HG03066 (cell line): ENCODE measurements around the gene CAD.
"Not testable (repeated sequence)": the region's sequence is repeated elsewhere in the genome, so short reads cannot be mapped to it uniquely, and the experiment has no call there.

ENCODE experiments used
- ATAC-seq: cut with Tn5 transposase; IDR thresholded peaks from one replicate; pipeline ENCODE4 v1.9.1; 2021; ENCODE audit warnings: low read depth; ENCODE audit not compliant: unreplicated experiment

Gene CAD

DNA sequence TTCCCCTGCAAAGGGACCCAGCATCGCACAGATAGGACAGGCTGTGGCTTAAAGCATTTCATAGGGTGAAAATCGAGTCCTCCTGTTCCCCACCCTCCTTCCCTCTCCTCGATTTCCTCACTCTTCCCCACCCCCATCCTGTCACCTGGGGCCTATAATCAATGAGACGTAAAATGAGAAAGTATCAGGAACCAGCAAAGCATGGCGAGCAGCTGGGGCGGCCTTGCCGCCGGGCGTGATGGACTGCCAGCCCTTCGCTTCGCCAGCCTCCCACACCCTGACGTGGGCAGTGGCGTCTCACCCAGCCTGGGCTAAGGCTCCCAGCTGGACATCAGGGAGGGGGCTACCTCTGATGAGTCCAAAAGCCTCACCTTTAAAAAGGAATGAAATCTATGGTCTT is 34.6 kb downstream of the CAD start:
- ATAC-seq: no peak

DNA sequence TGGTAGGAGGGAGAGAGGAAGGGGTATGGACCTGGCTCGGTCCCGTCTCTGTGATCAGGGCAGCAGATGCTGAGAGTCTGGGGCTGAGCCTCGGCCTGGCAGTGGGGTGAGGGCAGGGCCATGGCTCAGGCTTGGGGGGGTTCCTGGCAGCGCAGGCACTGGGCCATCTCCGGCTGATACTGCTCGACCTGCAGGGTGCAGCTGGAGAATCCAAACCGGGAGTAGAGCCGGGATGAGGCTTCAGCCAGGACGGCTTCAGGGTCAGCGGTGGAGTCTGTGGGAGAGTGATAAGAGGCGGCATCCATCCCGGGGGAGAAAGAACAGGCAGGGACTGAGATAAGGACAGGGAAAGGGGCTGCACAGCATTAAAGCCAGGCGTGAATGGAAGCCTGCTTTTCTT is 38.0 kb downstream of the CAD start:
- no peak for ATAC-seq

- ATAC-seq: no peak
Observed at GRCh38 chr2:27255660-27256059, 38.5 kb downstream of the CAD start.

DNA sequence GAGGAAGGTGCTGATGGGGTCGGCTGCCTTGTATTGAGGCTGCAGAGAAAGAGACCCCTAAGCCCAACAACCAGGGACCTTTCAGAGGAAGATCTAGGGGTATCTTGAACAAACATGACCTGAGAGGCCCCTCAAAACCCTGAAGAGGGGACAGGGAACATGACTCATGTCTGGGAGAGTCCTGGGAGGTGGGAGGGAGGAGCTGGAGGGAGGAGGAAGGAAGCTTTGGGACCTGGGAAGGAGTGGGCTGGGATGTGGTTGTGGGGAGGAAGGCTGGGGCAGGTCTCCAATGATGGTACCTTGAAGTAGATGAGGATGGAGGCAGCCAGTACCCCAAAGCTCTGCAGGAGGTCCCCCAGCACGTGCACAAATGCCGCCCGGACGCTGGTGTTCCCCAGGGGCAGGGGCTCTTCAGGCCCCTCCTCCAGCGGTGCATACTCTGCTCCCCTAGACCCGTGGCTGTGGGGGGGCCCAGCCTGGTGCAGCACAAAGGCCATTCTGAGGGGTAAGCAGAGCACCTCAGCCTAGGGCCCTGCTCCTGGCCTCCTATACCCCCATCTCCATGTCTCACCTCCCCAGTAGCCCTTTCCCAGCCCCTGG is 39.8 kb downstream of the CAD start:
- no peak for ATAC-seq

GRCh38 chr2:27258051-27258450 is 40.9 kb downstream of the CAD start:
- ATAC-seq: no peak

GRCh38 chr2:27261241-27261925 is 44.2 kb downstream of the CAD start:
- no peak for ATAC-seq

DNA sequence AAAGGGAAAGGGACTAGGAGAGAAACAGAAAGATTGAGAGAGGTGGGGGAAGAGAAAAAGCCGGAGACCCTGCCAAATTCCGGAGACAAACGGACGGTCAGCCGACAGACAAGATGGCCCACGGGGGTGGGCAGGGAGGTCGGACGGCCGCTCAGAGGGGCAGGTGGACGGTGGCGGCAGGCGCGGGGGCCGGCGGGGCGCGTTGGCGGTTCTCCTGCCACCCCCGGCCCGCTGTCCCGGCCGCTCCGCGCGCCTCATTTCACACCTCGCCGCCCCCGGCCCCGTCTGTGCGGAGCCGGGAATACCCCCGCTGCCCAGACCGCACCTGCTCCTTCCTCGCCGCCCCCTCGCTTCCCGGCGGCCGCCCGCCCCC is 44.7 kb downstream of the CAD start:
- no peak for ATAC-seq

DNA sequence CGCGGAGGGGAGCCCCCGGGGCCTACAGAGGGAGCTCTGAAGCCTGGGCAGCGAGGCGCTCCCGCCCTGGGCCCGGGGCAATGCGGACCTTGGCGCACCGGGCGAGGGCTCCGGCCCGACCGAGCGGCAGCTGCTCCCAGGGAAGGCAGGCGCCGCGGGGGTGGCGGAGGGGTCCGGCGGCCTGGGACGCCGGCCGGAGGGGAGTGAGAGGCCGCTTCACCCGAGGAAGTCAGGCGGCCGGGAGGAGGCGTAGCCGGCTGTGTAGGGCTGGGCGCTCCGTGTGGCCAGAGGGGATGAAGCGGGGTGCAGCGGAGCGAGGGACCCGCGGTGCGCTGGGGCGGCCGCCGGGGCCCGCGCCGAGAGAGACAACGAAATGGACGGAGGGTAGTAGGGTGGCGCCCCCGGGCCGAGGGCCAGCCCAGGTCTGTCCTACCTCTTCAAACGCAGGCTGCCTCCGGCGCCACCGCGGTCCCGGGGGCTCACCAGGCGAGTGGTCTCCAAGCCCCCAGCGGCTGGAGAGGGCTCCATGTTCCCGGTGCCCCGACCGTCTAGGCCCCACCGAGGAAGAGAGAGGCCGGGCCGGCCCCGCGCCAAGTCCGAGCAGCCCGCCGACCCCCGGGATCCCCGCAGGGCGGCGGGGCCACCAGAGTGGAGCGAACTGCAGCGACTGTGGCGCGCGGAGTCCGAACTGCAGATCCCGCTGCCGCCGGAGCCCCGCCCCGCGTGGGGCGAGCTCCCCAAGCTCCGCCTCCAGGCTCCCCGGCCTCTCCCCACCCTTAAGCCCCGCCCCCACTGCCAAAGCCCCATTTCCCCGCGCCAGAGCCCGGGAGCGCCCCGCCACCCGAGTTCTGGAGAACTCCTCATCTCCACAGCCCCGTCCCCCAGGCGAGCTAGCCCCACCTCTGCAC is 45.5 kb downstream of the CAD start, which contains the start of gene SLC30A3:
SLC30A3 (minus strand) TSS at position 669 of the 908 bp plus-strand sequence; CDS start at position 528, 141 bp downstream.
- ATAC-seq: no peak

GRCh38 chr2:27263287-27264252 is 46.4 kb downstream of the CAD start:
- ATAC-seq: no peak

- no peak for ATAC-seq
Observed at GRCh38 chr2:27264253-27264752, 47.1 kb downstream of the CAD start.

GRCh38 chr2:27264753-27265535 is 47.8 kb downstream of the CAD start:
- ATAC-seq: no peak

- no peak for ATAC-seq
Observed at GRCh38 chr2:27265536-27265870, 48.3 kb downstream of the CAD start.

- ATAC-seq: not testable (repeated sequence)
Observed at GRCh38 chr2:27268296-27268695, 51.1 kb downstream of the CAD start.

DNA sequence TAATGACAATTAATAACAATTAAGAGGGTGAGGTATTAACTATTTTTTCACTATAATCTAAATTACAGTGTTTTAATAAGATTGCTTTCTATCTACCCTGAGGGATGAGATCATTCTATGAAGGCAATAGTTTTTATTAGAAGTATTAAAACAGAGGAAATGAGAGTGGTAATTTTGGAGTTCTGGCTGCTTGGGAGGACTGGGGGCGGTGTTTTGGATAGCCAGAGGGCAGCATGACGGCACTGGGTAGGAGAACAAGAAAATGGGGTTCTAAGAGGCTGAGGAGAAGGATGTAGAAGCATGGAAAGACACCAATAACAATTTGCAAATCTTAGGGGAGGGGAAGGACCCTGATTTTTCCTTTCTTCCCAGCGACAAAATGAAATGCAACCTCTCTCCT is 53.0 kb downstream of the CAD start:
- no peak for ATAC-seq

DNA sequence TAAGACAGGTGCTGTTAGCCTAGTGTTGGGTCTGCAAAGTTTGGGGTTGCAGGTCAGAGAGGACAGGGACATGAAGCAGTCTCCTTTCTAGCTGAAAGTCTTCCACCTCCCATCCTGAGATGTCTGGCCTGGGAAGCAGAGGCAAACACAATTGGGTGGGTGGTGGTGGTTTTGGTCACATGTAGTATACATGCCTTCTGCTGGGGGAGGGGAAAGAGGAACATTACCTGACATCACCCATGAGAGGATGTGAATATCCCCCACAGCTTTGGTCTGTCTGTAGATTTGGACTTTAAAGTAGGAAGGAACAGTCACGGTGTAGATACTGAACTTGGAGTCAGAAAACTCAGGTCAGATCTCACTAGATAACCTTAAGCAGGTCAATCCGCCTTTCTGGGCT is 53.5 kb downstream of the CAD start:
- ATAC-seq: no peak

DNA sequence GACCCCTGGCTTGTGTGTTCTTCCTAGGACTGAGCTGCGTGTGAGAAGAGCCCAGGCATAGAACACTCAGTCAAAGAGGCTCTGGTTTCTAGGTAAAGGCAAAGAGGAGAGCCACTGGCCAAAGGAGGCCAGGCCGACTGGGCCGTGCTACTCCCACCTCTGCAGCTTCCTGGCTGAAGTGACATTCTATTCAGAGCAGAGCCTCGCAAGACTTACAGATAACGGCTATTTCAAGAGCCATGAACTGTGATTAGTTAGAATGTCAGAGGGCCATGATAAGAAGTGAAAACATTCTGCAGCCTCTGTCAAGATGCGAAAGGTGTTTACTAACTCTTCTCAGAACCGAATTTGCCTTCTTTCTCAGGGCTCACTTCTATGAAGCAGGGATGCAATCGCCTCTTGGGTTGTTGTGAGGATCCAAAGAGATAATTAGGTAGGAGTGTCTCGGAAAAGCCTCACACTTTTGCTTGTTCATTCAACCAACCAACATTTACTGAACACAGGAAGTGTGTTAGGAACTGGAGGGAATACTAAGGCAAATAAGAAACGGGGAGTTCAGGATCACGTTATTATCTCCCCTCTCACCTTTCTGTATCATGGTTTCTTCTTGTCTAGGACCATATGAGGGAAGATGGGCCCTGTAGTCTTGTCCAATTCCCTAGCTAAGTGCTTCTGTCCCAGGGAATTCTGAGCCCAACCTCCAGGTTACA is 54.6 kb downstream of the CAD start:
- ATAC-seq: no peak

GRCh38 chr2:27272537-27273522 is 55.7 kb downstream of the CAD start:
- ATAC-seq: not testable (repeated sequence)
